Left forelimb (tissue), 1 donor: ENCODE data around the gene PFN2.
"Not testable (repeated sequence)": the region's sequence is repeated elsewhere in the genome, so short reads cannot be mapped to it uniquely, and the experiment has no call there.

Experiments used
- DNase-seq: peaks from one replicate; pipeline ENCODE4 v3.0.0-alpha.2; 2018; ENCODE audit warnings: low spot score

PFN2 gene, protein sequence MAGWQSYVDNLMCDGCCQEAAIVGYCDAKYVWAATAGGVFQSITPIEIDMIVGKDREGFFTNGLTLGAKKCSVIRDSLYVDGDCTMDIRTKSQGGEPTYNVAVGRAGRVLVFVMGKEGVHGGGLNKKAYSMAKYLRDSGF

DNA sequence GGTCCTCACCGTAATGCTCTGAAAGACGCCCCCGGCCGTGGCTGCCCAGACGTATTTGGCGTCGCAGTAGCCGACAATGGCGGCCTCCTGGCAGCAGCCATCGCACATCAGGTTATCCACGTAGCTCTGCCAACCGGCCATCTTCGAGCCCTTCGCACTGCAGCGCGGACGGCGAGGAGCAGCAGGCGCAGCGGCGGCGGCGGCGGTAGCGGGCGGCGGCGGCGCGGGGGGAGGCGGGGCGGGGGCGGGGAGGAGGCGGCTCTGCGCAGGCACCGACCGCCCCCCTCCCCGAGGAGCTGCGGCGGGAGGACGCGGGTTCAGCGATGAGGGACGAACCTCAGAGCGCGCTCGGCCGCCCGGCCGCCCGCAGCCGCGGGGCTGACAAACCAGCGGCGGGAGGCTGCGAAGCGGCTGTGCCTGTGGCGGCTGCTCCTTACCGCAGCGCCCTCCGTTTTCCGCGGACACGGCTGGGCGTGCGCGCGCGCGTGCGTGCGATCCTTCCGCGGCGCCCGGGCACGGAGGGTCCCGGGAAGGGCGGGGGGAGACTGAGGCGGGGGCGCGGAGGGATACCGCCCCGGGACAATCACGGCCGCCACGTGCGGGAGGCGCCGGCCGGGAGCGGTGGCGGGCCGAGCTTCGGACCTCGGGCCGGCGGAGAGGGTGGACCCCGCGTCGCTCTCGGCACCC, at the start of gene PFN2:
TSS of gene PFN2 (minus strand) at position 180 of the 687 bp plus-strand sequence. CDS start at position 141, 39 bp downstream.
- peak; percentile 91 for DNase-seq

DNA sequence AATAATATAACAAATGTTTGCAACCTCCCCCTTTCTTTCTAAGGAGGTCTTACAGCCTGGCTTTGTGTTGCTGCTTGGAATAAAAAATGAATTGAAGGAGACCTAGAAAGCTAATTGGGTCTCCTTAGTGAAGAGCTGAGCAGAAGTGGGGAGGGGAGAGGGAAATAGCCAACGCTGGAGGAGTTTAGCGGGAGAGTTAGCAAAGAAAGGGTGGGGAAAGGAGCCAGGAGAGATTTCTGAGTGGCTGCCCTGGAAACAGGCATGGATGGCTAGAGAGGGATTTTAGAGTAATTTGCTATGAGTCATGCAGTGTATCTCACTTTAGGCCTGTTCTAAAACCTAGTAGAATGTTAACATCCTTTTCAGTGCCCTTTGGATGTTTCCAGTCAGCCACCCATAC, 45.2 kb upstream of the PFN2 start:
- DNase-seq, result no peak

DNA sequence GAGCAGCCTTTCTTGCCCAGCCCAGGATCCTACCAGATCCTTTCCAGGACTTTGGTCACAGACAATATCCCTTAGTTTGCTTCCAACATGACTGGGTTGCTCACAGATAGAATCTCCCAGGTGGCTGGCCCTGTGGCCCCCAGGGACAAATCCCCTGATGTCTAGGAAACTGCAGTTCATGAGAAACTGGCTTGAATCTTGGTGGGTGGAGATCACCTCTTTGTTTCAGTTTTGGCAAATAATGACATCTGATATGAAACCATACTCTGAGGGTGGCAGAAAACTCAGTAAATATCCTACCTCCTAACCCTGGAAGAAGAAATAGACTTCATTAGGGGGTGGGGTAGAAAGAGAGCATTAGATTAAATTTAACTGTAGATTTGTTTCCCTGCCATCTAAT, 44.1 kb upstream of the PFN2 start:
- no peak for DNase-seq

DNA sequence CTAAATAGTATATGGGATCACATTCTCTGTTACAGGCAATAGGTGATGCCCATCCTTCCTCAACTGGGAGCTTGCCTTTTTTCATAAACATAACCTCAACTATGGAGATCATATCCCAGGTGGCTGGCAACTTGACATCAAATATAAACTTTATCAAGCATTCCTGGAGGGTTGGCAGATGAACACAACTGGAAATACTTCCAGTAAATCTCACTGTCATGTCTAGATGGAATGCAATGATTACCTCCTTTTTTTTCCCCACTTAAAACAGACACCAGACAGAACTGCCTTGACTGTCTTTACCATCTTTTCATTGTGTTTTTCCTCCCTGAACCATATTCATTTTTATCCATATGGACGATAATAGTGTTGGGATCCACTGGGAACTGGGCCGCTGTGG, 43.1 kb upstream of the PFN2 start:
- no peak for DNase-seq

- no peak for DNase-seq
Observed at GRCh38 chr3:150006794-150007193, 36.1 kb upstream of the PFN2 start.

GRCh38 chr3:150005243-150006112, 34.8 kb upstream of the PFN2 start:
- DNase-seq, result no peak

DNA sequence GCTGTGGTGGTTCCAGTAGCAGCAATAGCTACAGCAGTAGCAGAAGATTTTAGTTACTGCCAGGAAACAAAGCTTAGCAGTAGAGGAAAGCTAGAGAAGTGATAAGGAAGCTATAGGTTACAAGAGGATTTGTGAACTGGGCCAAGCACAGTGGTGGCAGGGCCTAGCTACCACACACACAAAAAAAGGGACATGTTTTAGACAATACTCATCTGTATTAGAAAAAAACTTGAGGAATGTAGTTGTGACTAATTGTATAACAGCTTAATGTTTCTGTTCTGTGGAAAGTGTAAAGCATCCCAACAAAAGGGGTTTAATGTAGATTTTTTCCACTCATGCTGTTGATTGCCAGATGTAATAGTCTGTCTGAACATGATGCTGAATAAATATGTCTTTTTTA, 29.9 kb upstream of the PFN2 start:
- DNase-seq, result no peak

DNA sequence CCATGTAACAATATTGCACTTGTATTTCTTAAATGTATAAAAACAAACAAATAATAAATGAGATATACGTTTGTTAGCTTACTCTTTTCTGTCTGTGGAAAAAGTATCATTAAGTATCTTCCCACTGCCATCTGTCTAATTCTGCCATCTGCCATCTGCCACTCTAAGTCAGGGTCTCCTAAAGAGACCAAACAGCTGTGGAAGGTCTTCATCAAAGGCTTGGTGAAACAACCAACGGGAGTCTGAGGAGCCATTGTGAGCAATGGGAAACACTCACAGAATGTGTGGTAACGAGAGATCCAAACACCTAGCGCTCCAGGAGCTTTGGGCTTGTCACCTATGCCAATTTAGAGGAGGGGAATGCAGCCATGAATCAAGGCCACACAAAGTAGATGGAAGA, 28.7 kb upstream of the PFN2 start:
- no peak for DNase-seq

GRCh38 chr3:149998946-149999345, 28.3 kb upstream of the PFN2 start:
- DNase-seq, result no peak

- DNase-seq, result no peak
Observed at GRCh38 chr3:149992416-149993058, 21.8 kb upstream of the PFN2 start.

DNA sequence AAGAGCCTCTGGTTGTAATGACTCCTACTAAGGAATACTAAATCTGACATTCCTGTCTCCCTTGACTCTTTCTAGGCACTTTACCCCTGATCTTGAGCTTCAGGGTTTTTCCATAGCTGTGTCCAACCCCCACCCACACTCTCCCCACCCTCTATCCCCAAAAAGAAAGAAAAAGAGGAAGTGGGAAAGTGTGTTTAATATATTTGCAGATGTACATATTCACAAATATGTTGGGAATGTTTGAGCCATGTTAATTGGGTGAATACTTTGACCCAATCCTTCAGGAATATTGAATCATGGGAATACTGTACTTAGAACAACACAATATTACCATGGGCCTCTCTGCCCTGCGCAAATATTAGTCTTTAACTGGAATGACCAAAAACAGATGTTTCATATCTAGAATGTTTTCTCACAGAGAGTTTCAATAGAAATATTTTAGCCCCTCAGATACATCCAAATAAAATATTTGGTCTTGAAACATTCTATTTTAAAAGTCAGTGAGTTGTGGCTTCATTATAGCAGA, 19.8 kb upstream of the PFN2 start:
- DNase-seq, result no peak

DNA sequence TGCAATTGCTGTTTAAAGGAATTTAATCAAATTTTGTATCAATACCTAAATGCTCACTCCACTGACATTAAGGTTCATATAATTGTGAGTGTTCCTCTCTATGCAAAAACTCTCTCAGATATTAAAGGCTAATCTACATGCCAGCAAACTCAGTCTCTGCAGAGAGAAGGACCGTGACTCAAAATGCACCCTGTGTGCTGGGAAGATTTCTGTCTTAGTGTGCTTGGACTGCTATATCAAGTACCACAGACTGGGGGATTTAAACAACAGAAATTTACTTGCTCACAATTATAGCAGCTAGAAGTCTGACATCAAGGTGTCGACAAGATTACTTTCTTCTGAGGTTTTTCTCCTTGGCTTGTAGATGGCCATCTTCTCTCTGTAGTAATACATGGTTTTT, 18.6 kb upstream of the PFN2 start:
- no peak for DNase-seq

- DNase-seq, result no peak
Observed at GRCh38 chr3:149983628-149984027, 12.9 kb upstream of the PFN2 start.

- DNase-seq, result not testable (repeated sequence)
Observed at GRCh38 chr3:149983053-149983452, 12.4 kb upstream of the PFN2 start.

DNA sequence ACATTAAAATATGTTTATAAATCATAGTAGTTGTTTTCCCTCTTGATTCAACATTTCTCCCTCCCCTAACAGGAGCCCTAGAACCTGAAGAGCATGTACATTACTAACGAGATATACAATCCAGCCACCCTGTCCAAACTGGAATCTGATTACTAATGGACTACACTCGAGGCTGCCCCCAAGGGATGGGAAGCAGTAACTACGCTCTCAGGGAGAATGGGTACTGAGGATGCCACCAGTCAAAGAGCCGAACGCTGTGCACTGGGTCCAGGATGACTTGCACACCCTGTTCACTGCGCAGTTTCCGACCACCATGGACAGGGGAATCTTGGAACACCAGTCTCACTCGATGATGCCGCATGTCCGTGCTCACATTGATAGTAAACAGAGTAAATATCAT, 11.3 kb upstream of the PFN2 start:
- DNase-seq, result not testable (repeated sequence)

DNA sequence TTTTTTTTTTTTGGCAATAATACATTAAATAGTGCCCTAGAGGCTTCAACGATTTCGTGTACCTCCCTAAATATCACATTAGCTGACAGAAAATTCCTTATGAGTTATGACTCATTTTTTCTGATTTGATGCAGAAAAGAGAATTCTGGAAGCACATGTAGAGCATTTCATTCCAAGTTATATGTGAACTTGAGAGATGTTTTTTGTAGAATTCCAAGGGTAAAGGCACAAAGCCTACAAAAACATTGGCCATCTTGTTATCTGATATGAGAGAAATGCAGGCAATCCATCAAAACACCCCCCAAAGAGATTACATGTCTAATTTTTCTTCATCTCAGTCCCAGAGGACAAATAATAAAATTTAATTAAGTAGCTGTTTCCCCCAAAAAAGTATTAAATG, 6.7 kb upstream of the PFN2 start:
- no peak for DNase-seq

- DNase-seq, result no peak
Observed at GRCh38 chr3:149975919-149976318, 5.2 kb upstream of the PFN2 start.

DNA sequence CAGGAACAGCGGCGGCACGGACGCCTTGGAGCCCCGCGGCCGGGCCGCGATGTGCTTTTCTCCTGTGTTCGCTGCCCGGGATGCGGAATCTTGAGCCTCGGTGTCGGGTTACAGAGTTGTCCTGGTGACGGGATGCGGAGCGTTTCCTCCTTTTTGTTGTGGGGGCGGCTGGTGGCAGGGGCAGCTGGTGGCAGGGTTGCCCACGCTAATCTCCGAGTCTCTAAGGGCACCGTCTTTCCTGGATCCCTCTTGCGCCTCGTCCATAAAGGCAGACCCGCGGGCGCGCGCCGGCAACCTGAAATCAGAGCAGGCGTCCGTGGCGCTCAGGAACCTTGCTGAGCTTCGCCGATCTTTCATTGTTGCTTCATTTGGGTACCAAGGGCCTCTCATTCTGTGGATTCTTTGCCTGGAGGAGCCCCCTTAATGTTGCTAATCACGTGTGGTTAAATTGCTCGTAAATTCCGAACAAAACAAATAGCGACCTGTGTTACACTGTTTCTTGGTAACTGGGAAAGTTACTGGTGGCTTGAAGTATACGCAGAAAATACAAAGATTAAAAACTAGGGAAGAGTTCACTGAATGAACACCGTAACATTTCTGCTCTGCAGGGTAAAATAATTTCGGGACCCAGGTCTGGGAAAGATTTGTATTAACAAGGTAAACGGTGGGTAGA, 844 bp upstream of the PFN2 start:
- peak; percentile 89 for DNase-seq

- DNase-seq, result peak; percentile 89
Observed at GRCh38 chr3:149969940-149970715, 567 bp downstream of the PFN2 start.

DNA sequence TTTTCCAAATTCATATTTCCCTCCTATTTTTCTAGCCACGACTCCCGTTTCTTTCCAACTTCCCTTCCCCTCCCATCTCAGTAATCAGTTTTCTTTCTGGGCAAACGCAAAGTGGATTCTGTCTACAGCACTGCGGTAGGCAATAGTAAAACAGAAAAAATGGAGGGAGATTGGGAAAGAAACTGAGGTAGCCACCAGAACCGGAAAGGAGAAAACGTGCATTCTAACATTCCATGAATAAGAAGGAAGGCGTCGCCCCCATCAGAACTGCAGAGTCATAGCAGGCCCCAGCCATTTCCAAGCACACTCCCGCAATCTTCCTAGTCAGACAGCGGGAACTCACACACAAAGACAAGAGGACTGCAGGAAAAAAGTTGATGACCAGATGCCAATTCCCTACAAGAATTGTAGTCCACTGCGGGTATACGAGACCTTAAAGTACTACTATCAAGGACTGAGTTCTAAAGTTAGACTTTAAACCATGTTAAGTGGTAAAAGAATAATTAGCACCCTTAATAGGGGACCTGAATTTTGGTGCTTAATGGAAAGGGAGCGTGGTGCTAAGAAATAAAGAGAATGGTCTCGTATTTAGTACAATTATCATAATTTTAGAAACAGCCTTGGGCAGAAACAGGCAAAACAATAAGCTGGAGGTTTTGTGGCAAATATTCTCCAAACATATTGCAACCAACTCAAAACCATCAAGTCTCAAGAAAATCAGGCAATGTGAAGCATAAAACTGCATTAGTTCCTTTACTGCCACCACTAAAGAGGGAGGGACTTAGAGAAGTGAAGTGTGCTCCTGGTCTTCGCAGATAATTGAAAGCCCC, 1.4 kb downstream of the PFN2 start:
- DNase-seq, result peak; percentile 76
